ENCODE data around the gene SMG1.
"Not testable (repeated sequence)": the region's sequence is repeated elsewhere in the genome, so short reads cannot be mapped to it uniquely, and the experiment has no call there.

SMG1 gene

GRCh38 chr16:18933501-18933900, 7.3 kb upstream of the SMG1 start:
- DNase-seq (ENCODE audit: low spot score) = no peak

- no peak for DNase-seq (ENCODE audit: low spot score)
Observed at GRCh38 chr16:18932243-18932987, 6.2 kb upstream of the SMG1 start.

- DNase-seq (ENCODE audit: low spot score) = no peak
Observed at GRCh38 chr16:18931756-18932155, 5.5 kb upstream of the SMG1 start.

- DNase-seq (ENCODE audit: low spot score) = not testable (repeated sequence)
Observed at GRCh38 chr16:18930095-18930494, 3.9 kb upstream of the SMG1 start.

DNA sequence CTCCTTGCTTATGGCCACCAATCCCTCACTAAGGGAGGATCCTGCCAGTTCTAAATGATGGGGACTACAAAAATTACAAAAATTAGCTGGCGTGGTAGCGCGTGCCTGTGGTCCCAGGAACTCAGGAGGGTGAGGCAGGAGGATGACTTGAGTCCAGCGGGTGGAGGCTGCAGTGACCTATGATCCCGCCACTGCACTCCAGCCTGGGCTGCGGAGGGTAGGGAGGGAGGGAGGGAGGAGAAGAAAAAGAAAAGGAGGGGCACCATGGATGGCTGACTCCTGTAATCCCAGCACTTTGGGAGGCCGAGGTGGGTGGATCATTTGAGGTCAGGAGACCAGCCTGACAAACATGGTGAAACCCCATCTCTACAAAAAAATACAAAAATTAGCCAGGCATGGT, 1.9 kb upstream of the SMG1 start:
- not testable (repeated sequence) for DNase-seq (ENCODE audit: low spot score)

DNA sequence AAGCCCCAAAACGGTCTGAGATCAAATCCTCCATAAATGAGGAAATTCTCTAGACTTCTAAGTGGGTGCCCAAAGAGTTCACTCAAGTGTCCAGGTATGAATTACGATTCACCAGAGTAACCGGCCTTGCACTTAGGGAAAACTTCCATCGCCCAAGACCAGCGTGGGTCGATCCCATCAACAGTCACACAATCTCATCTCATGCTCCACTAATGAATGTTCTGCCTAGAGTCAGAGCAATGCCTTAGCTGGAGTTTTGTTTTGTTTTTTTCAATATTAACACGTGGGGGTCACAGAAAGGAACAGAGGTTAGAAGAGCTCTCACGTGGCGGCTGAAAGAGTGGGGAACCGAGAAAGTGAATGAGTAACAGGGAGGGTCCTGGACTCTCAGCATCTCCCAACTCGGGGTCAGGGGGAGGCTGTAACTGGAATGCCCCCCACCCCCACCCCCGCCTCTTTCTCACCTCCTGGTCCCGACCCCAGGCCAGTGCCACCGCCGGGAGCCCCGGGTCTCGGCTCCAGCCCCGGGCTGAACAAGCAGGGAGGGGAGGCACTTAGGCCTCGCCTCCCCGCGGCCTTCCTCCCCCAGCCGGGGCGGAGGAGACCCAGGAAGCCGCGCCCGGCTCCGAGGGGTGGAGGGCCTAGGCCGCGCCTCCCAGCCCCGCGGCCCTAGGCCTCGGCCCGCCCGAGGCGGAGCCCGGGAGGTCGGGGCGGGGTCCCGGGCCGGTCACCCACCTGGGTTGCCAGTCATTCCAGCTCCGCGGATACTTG, 808 bp downstream of the SMG1 start:
- DNase-seq (ENCODE audit: low spot score) = peak; percentile 66

GRCh38 chr16:18923935-18924334, 2.3 kb downstream of the SMG1 start:
- not testable (repeated sequence) for DNase-seq (ENCODE audit: low spot score)

GRCh38 chr16:18923124-18923523, 3.1 kb downstream of the SMG1 start:
- DNase-seq (ENCODE audit: low spot score) = not testable (repeated sequence)

DNA sequence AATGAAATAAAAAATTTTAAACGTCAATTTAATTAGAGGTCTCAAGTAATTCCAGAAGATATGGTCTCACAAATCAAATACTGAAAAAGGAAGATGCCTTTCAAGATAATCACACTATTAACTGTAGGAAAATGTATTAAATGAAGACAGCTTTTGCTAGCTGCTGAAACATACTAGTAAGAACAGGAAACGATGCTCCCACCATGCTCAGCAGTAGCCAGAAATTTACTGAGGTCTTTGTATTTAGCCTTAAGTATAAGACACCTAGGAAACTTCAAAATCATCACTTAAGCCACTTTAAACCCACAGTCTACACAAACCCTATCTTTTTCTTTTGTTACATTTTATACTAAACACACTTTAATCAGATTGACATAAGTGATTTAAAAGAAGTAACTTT, 16.6 kb downstream of the SMG1 start:
- DNase-seq (ENCODE audit: low spot score) = not testable (repeated sequence)

DNA sequence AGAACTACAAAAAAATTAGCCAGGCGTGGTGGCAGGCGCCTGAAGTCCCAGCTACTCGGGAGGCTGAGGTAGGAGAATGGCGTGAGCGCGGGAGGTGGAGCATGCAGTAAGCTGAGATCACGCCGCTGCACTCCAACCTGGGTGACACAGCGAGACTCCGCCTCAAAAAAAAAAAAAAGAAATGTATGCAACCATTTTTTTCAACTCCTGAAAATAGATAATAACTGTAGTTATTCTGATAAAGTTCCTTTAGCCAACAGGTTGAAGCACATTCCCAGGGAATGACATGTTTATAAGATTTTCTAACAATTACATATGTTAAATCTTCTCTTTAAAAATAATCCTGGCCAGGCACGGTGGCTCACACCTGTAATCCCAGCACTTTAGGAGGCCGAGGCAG, 17.5 kb downstream of the SMG1 start:
- DNase-seq (ENCODE audit: low spot score) = not testable (repeated sequence)

GRCh38 chr16:18902778-18903177, 23.4 kb downstream of the SMG1 start:
- DNase-seq (ENCODE audit: low spot score) = not testable (repeated sequence)

- DNase-seq (ENCODE audit: low spot score) = not testable (repeated sequence)
Observed at GRCh38 chr16:18902044-18902443, 24.2 kb downstream of the SMG1 start.

GRCh38 chr16:18901194-18901593, 25.0 kb downstream of the SMG1 start:
- DNase-seq (ENCODE audit: low spot score) = not testable (repeated sequence)

DNA sequence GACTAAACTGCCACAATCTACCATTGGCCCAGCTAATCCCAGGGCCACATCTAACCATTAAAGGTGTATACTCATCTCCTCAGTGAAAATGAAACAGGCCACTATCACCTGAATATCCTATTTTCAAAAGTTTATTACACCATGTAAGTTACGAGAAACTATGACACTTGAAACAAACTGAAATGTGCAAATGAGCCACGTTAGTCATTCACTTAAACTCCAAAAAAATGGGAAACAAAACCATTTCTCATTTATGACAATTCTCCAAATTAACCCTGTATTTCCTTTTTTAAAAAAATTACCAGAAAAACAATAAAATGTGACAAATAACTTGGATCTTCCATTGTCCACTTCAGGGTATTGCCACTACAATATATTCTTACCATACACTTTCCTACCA, 41.8 kb downstream of the SMG1 start:
- not testable (repeated sequence) for DNase-seq (ENCODE audit: low spot score)

DNA sequence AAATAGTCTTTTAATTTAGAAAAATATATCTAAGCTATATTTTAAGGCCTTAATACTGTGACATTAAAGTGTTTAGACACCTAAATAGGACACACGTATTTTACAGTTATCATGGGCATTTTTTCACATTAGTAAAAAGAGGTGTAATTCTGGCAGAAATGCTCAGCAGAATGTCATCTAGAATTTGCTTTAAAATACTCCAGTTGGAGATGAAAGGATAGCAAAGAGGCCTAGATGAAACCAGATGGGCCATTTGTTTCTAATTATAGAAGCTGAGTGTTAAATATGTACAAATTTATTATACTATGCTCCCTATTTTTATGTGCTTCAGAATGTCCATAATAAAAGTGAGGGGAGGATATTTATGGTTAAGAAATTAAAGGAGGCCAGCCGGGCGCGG, 48.5 kb downstream of the SMG1 start:
- not testable (repeated sequence) for DNase-seq (ENCODE audit: low spot score)

DNA sequence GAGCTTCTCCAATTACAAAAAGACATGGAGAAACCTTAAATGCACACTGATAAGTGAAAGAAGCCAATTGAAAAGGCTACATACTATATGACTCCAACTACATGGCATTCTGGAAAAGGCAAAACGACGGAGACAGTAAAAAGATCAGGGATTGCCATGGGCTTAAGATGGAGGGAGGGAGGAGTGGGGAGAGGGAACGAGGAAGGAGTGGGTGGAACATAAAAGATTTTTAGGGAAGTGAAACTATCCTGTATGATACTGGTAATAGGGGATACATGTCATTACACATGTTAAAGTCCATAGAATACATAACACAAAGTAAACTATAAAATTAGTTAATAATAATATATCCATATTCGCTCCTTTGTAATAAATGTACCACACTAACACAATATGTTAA, 48.9 kb downstream of the SMG1 start:
- not testable (repeated sequence) for DNase-seq (ENCODE audit: low spot score)

- DNase-seq (ENCODE audit: low spot score) = not testable (repeated sequence)
Observed at GRCh38 chr16:18876301-18876700, 49.9 kb downstream of the SMG1 start.

DNA sequence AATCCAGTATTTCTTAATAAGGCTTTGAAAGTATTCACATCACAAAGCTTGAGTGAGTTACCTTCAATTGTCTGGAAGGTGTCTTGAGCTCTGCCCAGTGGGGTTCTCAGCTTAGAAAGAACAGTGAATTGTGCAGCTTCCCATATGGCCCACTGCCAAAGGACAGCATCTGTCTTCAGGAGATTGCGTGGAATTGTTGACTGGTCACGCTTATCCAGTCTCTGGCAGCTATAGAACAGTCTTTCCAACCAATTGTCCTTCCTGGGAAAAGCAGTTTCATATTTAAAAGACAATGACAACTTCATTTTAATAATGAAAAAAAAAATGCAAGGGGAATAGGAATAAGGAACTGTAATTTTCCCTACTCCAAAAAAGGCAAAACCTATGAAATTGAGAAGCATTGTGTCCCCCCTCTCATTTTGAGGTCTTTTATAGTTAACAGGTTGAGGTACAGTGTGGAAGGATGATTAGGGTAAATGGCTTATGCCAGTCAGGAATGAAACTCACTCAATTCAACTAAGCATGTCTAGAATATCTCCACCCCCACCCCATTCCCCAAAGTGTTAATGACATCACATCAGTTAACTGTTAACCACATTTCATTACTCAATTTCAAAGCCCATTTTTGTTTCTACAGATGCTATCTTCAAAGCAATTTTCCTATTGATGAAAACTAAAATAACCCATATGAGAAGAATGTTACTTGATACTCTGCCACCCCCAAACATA, 57.0 kb downstream of the SMG1 start:
- DNase-seq (ENCODE audit: low spot score) = not testable (repeated sequence)

- DNase-seq (ENCODE audit: low spot score) = not testable (repeated sequence)
Observed at GRCh38 chr16:18866277-18866823, 59.9 kb downstream of the SMG1 start.

DNA sequence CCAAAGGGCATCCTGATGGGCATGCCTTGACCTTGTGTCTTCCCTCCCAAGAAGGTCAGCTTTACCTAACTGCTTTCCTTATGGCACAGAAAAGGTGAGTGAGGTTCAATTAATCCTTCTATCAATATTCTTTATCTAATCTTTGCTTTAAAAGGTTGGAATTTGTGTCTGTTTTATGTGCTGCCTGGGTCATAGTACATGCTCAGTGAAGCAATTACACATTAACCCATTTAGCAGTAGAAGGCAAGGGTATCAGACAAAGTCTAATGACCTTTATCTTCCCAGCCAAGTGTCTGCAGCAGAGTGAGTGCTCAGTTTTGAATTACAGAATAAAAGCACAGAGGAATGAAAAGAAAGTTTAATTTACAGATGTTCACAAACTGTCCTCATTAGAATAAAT, 63.3 kb downstream of the SMG1 start:
- not testable (repeated sequence) for DNase-seq (ENCODE audit: low spot score)

GRCh38 chr16:18855196-18855595, 71.0 kb downstream of the SMG1 start:
- no peak for DNase-seq (ENCODE audit: low spot score)

DNA sequence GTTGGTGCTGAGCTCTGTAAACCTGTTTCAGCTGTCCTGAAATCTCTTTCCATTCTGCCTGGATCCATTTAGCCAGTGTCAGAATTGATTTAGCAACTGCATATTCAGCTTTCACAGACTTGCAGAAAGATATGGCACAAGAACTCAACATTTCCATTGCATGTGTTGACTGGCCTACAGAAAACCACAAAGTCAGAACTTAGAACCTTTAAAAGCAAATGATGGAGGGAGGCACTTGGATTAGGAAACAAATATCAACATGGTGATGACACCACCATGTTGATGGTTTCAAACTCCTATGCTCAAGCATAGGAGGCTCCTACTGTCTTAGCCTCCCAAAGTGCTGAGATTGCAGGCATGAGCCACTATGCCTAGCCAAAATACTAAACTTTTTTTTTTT, 72.5 kb downstream of the SMG1 start:
- no peak for DNase-seq (ENCODE audit: low spot score)

All from hematopoietic multipotent progenitor cell treated with erythropoietin and hydrocortisone succinate and interleukin-3 and kit ligand, for 17 days (in vitro differentiated cells).